ENCODE data around the gene RASSF7. TPM values are rescaled to one million over a fixed set of nuclear protein-coding genes. Genes with fewer than 3 reads are reported as not detected.
A peak's percentile ranks its signal among the peaks of the same experiment; 100 is the strongest.

The RASSF7 gene
- total and polyA plus RNA-seq, 8 donors: 17.6 to 253 (median 29.5) TPM

GRCh38 chr11:607971-608659 is 47.3 kb downstream of the RASSF7 start:
- ATAC-seq (no peak), DNase-seq (peak in 2 of 6 donors; percentile 12 to 71), FAIRE-seq (no peak)
- TF ChIP-seq, protein P1, sequence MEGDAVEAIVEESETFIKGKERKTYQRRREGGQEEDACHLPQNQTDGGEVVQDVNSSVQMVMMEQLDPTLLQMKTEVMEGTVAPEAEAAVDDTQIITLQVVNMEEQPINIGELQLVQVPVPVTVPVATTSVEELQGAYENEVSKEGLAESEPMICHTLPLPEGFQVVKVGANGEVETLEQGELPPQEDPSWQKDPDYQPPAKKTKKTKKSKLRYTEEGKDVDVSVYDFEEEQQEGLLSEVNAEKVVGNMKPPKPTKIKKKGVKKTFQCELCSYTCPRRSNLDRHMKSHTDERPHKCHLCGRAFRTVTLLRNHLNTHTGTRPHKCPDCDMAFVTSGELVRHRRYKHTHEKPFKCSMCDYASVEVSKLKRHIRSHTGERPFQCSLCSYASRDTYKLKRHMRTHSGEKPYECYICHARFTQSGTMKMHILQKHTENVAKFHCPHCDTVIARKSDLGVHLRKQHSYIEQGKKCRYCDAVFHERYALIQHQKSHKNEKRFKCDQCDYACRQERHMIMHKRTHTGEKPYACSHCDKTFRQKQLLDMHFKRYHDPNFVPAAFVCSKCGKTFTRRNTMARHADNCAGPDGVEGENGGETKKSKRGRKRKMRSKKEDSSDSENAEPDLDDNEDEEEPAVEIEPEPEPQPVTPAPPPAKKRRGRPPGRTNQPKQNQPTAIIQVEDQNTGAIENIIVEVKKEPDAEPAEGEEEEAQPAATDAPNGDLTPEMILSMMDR (IDR thresholded peaks at IDR 0.05): no peak
- Histone ChIP-seq H3K4me3 (no peak overlapping the region), H3K27ac (no peak overlapping the region), H3K27me3 (no peaks in the 10 kb centered on the region), H3K4me1 (no peaks in the 10 kb centered on the region), H3K36me3 (peaks cover 4 to 94% (median 59%) of the 10 kb centered on the region in 3 donors), H3K9me3 (no peaks in the 10 kb centered on the region)
- 91 to 92% methylated on average over 44 to 45 of the region's 45 CpGs for WGBS, 2 donors
- intact Hi-C loops (cut with DNase I): no loop called here

DNA sequence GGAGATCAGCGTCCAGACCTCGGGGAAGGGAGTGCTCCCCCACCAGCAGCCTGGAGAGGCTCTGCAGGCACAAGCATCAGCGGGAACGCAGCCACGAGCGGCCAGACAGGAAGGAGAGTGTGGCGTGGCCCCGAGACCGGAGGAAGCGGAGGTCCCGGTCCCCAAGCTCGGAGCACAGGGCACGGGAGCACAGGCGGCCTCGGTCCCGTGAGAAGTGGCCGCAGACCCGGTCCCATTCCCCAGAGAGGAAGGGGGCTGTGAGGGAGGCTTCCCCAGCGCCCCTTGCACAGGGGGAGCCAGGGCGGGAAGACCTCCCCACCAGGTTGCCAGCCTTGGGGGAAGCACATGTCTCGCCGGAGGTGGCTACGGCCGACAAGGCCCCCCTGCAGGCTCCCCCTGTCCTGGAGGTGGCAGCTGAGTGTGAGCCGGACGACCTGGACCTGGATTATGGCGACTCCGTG is 48.1 kb downstream of the RASSF7 start:
- TF ChIP-seq, protein P1 (IDR thresholded peaks at IDR 0.05): no peak
- H3K4me1 ChIP-seq: no peaks in the 10 kb centered on the region
- intact Hi-C loops (cut with DNase I): no loop called here
- ATAC-seq: no peak
- no peak overlapping the region for H3K4me3 ChIP-seq
- DNase-seq: peak in 2 of 6 donors; percentile 26 to 73
- 85 to 93% methylated on average over 27 to 28 of the region's 28 CpGs for WGBS, 2 donors
- peaks cover 4 to 91% (median 56%) of the 10 kb centered on the region in 3 donors for H3K36me3 ChIP-seq
- no peak overlapping the region for H3K27ac ChIP-seq
- no peaks in the 10 kb centered on the region for H3K9me3 ChIP-seq
- FAIRE-seq: no peak
- H3K27me3 ChIP-seq: no peaks in the 10 kb centered on the region

DNA sequence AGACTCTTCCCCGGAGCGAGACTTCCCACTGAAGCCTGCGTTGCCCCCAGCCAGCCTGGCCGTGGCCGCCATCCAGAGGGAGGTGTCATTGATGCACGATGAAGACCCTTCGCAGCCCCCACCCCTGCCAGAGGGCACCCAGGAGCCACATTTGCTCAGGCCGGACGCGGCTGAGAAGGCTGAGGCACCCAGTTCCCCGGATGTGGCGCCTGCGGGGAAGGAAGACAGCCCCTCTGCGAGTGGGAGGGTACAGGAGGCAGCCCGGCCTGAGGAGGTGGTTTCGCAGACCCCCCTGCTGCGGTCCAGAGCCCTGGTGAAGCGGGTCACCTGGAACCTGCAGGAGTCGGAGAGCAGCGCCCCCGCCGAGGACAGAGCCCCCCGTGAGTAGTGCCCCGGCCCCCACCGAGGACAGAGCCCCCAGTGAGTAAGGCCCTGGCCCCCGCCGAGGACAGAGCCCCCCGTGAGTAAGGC is 48.6 kb downstream of the RASSF7 start:
- H3K27me3 ChIP-seq: no peaks in the 10 kb centered on the region
- WGBS, 2 donors: 94 to 95% methylated on average over 22 to 28 of the region's 28 CpGs
- no peak for ATAC-seq
- peaks cover 0 to 4% (median 0%) of the 10 kb centered on the region in 3 donors for H3K4me1 ChIP-seq
- peak in 1 of 6 donors; percentile 71 for DNase-seq
- H3K4me3 ChIP-seq: no peak overlapping the region
- H3K9me3 ChIP-seq: no peaks in the 10 kb centered on the region
- TF ChIP-seq, protein P1 (IDR thresholded peaks at IDR 0.05): no peak
- no peak for FAIRE-seq
- peaks cover 4 to 86% (median 52%) of the 10 kb centered on the region in 3 donors for H3K36me3 ChIP-seq
- intact Hi-C loops (cut with DNase I): no loop called here
- H3K27ac ChIP-seq: no peak overlapping the region

DNA sequence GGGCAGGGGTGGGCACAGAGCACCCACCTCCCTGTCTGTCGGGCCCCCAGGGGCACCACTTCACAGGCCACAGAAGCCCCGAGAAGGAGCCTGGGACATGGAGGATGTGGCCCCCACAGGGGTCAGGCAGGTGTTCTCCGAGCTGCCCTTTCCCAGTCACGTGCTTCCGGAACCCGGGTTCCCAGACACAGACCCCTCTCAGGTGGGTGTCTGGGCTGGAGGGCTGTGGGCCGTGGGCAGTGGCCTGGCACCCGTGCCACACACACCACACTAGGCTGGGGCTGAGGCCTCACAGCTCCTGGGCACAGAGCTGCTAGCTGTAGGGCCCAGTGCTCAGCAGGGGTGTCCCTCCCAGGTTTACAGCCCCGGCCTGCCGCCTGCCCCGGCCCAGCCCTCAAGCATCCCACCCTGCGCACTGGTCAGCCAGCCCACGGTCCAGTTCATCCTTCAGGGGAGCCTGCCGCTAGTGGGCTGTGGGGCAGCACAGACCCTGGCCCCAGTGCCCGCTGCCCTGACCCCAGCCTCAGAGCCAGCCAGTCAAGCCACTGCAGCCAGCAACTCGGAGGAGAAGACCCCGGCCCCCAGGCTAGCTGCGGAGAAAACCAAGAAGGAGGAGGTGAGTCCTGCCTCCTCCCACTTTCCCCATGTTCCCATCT is 49.5 kb downstream of the RASSF7 start:
- FAIRE-seq (no peak), DNase-seq (peak in 4 of 6 donors; percentile 12 to 71 (median 32)), ATAC-seq (no peak)
- Histone ChIP-seq H3K36me3 (peaks cover 4 to 79% (median 47%) of the 10 kb centered on the region in 3 donors), H3K27me3 (no peaks in the 10 kb centered on the region), H3K4me1 (peaks cover 0 to 6% (median 5%) of the 10 kb centered on the region in 3 donors), H3K9me3 (no peaks in the 10 kb centered on the region), H3K4me3 (no peak overlapping the region), H3K27ac (no peak overlapping the region)
- 95 to 96% methylated on average over 15 to 18 of the region's 18 CpGs for WGBS, 2 donors
- intact Hi-C loops (cut with DNase I): no loop called here
- TF ChIP-seq, protein P1 (IDR thresholded peaks at IDR 0.05): no peak
